IMR-90 (cell line): Measurements from ENCODE around the gene KAT7. TPM values are rescaled to one million over a fixed set of nuclear protein-coding genes. Genes with fewer than 3 reads are reported as not detected.
A peak's percentile ranks its signal among the peaks of the same experiment; 100 is the strongest.

ENCODE experiments used
- ATAC-seq: fragments of 200-7000 bp; cut with Tn5 transposase; 2 replicates; pipeline ENCODE4 v1.9.1; 2020; ENCODE audit warnings: low read depth, mild to moderate bottlenecking, moderate library complexity
- Bru-seq: library from RNA; stranded (reverse); fragments of 400-500 nt; gene quantifications from one replicate; lab custom pipeline; 2021; lab: Mats Ljungman, UMichigan
- BruChase-seq, 2 experiments: library from RNA; stranded (reverse); fragments of 400-500 nt; gene quantifications; one replicate each; lab custom pipeline; 2021; lab: Mats Ljungman, UMichigan
- BruUV-seq: library from RNA; stranded (reverse); fragments of 400-500 nt; replicated peaks from 2 replicates; lab custom pipeline; 2021; lab: Mats Ljungman, UMichigan
- CTCF ChIA-PET: fragments of 300-600 bp; formaldehyde crosslinking; extraction: SDS; loops from one replicate; lab custom pipeline; 2021; ENCODE audit warnings: antibody characterized with exemption; lab: Yijun Ruan, JAX
- POLR2A ChIA-PET: fragments of 300-600 bp; sonication (Branson Sonifier 250); formaldehyde crosslinking; loops from one replicate; lab custom pipeline; 2022; ENCODE audit warnings: antibody characterized with exemption; ENCODE audit not compliant: unreplicated experiment; lab: Charles Lee
- DNase-seq: peaks from one replicate; pipeline ENCODE4 v3.0.0; 2013
- H2AFZ ChIP-seq: replicated peaks from 2 replicates; pipeline ENCODE3; 2013; ENCODE audit warnings: low read length, mild to moderate bottlenecking; ENCODE audit not compliant: poor library complexity
- H2AK5ac ChIP-seq: 2 replicates; pipeline ENCODE4 v1.6.1; 2013; ENCODE audit warnings: low read depth, low read length, inconsistent platforms
- H2AK9ac ChIP-seq: replicated peaks from 2 replicates; pipeline ENCODE3; 2013; ENCODE audit warnings: mild to moderate bottlenecking, low read depth, low read length, moderate library complexity; ENCODE audit not compliant: poor library complexity
- H2BK120ac ChIP-seq: 2 replicates; pipeline ENCODE4 v1.6.1; 2013; ENCODE audit warnings: low read depth, low read length, inconsistent platforms
- H2BK15ac ChIP-seq: 3 replicates; pipeline ENCODE4 v1.6.1; 2013; ENCODE audit warnings: low read depth, low read length, inconsistent platforms
- H2BK20ac ChIP-seq: 2 replicates; pipeline ENCODE4 v1.6.1; 2013; ENCODE audit warnings: low read depth, mild to moderate bottlenecking, inconsistent platforms, low read length, moderate library complexity
- H2BK5ac ChIP-seq: 2 replicates; pipeline ENCODE4 v1.6.1; 2013; ENCODE audit warnings: mild to moderate bottlenecking, low read depth, low read length, inconsistent platforms; ENCODE audit not compliant: poor library complexity, severe bottlenecking
- H3K14ac ChIP-seq: replicated peaks from 2 replicates; pipeline ENCODE4 v1.6.1; 2013; ENCODE audit warnings: low read depth, low read length, inconsistent platforms
- H3K18ac ChIP-seq: 2 replicates; pipeline ENCODE4 v1.6.1; 2013; ENCODE audit warnings: low read depth, low read length, control low read depth
- H3K23ac ChIP-seq: 2 replicates; pipeline ENCODE4 v1.6.1; 2013; ENCODE audit warnings: low read depth, low read length, inconsistent platforms
- H3K27ac ChIP-seq: 2 replicates; pipeline ENCODE4 v1.5.1; 2013; ENCODE audit warnings: mild to moderate bottlenecking, control low read depth, low read length; ENCODE audit not compliant: insufficient read depth
- H3K27me3 ChIP-seq: 2 replicates; pipeline ENCODE4 v1.6.1; 2013; ENCODE audit warnings: low read length; ENCODE audit not compliant: control insufficient read depth, insufficient read depth
- H3K36me3 ChIP-seq: 2 replicates; pipeline ENCODE4 v1.6.1; 2013; ENCODE audit warnings: low read length, mixed read lengths; ENCODE audit not compliant: control insufficient read depth, insufficient read depth
- H3K4ac ChIP-seq: 2 replicates; pipeline ENCODE4 v1.6.1; 2013; ENCODE audit warnings: low read depth, low read length, inconsistent platforms
- H3K4me1 ChIP-seq: 2 replicates; pipeline ENCODE4 v1.6.1; 2013; ENCODE audit warnings: low read length, mixed read lengths; ENCODE audit not compliant: control insufficient read depth, insufficient read depth
- H3K4me2 ChIP-seq: 2 replicates; pipeline ENCODE4 v1.6.1; 2013; ENCODE audit warnings: low read depth, mild to moderate bottlenecking, control low read depth, low read length, moderate library complexity
- H3K4me3 ChIP-seq: 2 replicates; pipeline ENCODE4 v1.5.1; 2013; ENCODE audit warnings: low read depth, mild to moderate bottlenecking, control low read depth, low read length, moderate library complexity; ENCODE audit not compliant: insufficient read depth
- H3K56ac ChIP-seq: 2 replicates; pipeline ENCODE4 v1.6.1; 2013; ENCODE audit warnings: low read length, inconsistent platforms; ENCODE audit not compliant: insufficient read depth; ENCODE audit errors: extremely low read depth
- H3K79me1 ChIP-seq, 2 experiments: 2 replicates each; pipeline ENCODE4 v1.6.1; 2013; ENCODE audit warnings: low read length in 2 of 2, inconsistent platforms in 1 of 2, low read depth in 1 of 2
- H3K9ac ChIP-seq: 2 replicates; pipeline ENCODE4 v1.6.1; 2013; ENCODE audit warnings: low read depth, low read length, control low read depth
- H3K9me1 ChIP-seq: 2 replicates; pipeline ENCODE4 v1.6.1; 2013; ENCODE audit warnings: low read length, inconsistent platforms; ENCODE audit not compliant: insufficient read depth
- H3K9me3 ChIP-seq: 2 replicates; pipeline ENCODE4 v1.6.1; 2013; ENCODE audit warnings: low read length; ENCODE audit not compliant: control insufficient read depth, insufficient read depth
- H4K20me1 ChIP-seq: 2 replicates; pipeline ENCODE4 v1.6.1; 2013; ENCODE audit warnings: low read length, inconsistent platforms; ENCODE audit not compliant: insufficient read depth
- H4K5ac ChIP-seq: 2 replicates; pipeline ENCODE4 v1.6.1; 2013; ENCODE audit warnings: mild to moderate bottlenecking, low read depth, low read length, control low read depth
- H4K8ac ChIP-seq, 2 experiments: 2 replicates each; pipeline ENCODE4 v1.6.1; 2013; ENCODE audit warnings: low read depth in 2 of 2, low read length in 2 of 2, control low read depth in 1 of 2, inconsistent platforms in 1 of 2
- H4K91ac ChIP-seq: 2 replicates; pipeline ENCODE4 v1.6.1; 2013; ENCODE audit warnings: low read depth, low read length, inconsistent platforms; ENCODE audit not compliant: insufficient read depth
- CHD1 ChIP-seq: IDR thresholded peaks from 2 replicates; pipeline ENCODE4 v1.6.1; 2012; ENCODE audit warnings: low read depth, low read length, improper control_type of control experiment
- CTCF ChIP-seq: conservative IDR thresholded peaks from 2 replicates; pipeline ENCODE4 v1.5.1; 2012; ENCODE audit warnings: mild to moderate bottlenecking, low read depth, low read length, improper control_type of control experiment
- ELK1 ChIP-seq: fragments of 150-350 bp; IDR thresholded peaks from 2 replicates; pipeline ENCODE4 v1.6.1; 2016; ENCODE audit warnings: low read depth, mild to moderate bottlenecking, low read length, moderate library complexity, borderline replicate concordance
- FOS ChIP-seq: fragments of 150-350 bp; IDR thresholded peaks from 2 replicates; pipeline ENCODE4 v1.6.1; 2016; ENCODE audit warnings: low read depth, low read length
- MAZ ChIP-seq: IDR thresholded peaks from 2 replicates; pipeline ENCODE4 v1.6.1; 2012; ENCODE audit warnings: low read depth, mild to moderate bottlenecking, low read length, improper control_type of control experiment, moderate library complexity, borderline replicate concordance
- MXI1 ChIP-seq: IDR thresholded peaks from 2 replicates; pipeline ENCODE4 v1.6.1; 2012; ENCODE audit warnings: low read depth, mild to moderate bottlenecking, low read length, moderate library complexity, borderline replicate concordance
- POLR2A ChIP-seq: IDR thresholded peaks from 2 replicates; pipeline ENCODE4 v1.6.1; 2012; ENCODE audit warnings: mild to moderate bottlenecking, low read depth, low read length
- RCOR1 ChIP-seq: IDR thresholded peaks from 2 replicates; pipeline ENCODE4 v1.6.1; 2012; ENCODE audit warnings: mild to moderate bottlenecking, low read length, improper control_type of control experiment; ENCODE audit not compliant: insufficient replicate concordance
- RFX5 ChIP-seq: IDR thresholded peaks from 2 replicates; pipeline ENCODE4 v1.8.0; 2012; ENCODE audit warnings: low read depth, mild to moderate bottlenecking, low read length, moderate library complexity
- WGBS, 2 experiments: methylation state at CpG; one replicate each; pipeline versions ENCODE4 v1.1.5 to v1.1.7; 2013; ENCODE audit warnings: missing lambda C conversion rate in 2 of 2; ENCODE audit not compliant: insufficient read length in 1 of 2; ENCODE audit errors: extremely low coverage in 2 of 2; 5-methylcytosine and 5-hydroxymethylcytosine counted together
- dilution Hi-C: fragments of 300-500 bp; cut with HindIII; formaldehyde crosslinking; loops from one replicate; pipeline ENCODE4 v1.14.3; 2018; ENCODE audit warnings: low sequenced_read_pairs; ENCODE audit not compliant: unreplicated experiment
- in situ Hi-C: fragments of 300-500 bp; cut with MboI; formaldehyde crosslinking; loops from 3 replicates; pipeline ENCODE4 v1.14.3; 2019; ENCODE audit warnings: low sequenced_read_pairs, inconsistent platforms, mixed read lengths
- intact Hi-C: fragments of 100-400 bp; cut with micrococcal nuclease; formaldehyde crosslinking; loops from 2 replicates; pipeline ENCODE4 v1.10.0; 2022
- long read RNA-seq: library from polyadenylated mRNA; unstranded; transcript quantifications from one replicate; pipeline ENCODE4 v2.0.0, GENCODE V29; 2021; ENCODE audit not compliant: unreplicated experiment
- polyA plus RNA-seq, 3 experiments: library from polyadenylated mRNA; depleted of rRNA; stranded (reverse); fragments of >200 nt; gene quantifications; 2 replicates each; pipeline ENCODE4 v1.2.3, GENCODE V29; 2012; ENCODE audit warnings: low replicate concordance in 1 of 3
- total RNA-seq: library from RNA; depleted of rRNA; stranded (reverse); fragments of >200 nt; gene quantifications from 2 replicates; pipeline ENCODE4 v1.2.3, GENCODE V29; 2012; rRNA removed
- TF ChIP-seq, protein P1 (sequence below): fragments of 150-350 bp; IDR thresholded peaks from 2 replicates; pipeline ENCODE4 v1.6.1; 2017; ENCODE audit warnings: mild to moderate bottlenecking, antibody characterized with exemption, low read length, low read depth

KAT7 gene
- total RNA-seq (20.6 and 21.9 TPM in 2 replicates), polyA plus RNA-seq (2012; rRNA removed) (15.6 and 16.9 TPM in 2 replicates), Bru-seq, nascent RNA (percentile 83 among the genes with signal in this experiment), BruChase-seq, experiment 1, labeled RNA remaining after a 6-hour chase (percentile 73 among the genes with signal in this experiment), BruChase-seq, experiment 2, labeled RNA remaining after a 2-hour chase (percentile 82 among the genes with signal in this experiment)
- polyA plus RNA-seq (2012; cell fraction: cytosol; rRNA removed) = 5.6 and 11.1 TPM in 2 replicates
- 6.1 and 21.2 TPM in 2 replicates for polyA plus RNA-seq (2012; cell fraction: nucleus; rRNA removed; ENCODE audit: low replicate concordance)
- long read RNA-seq, full-length matches to known transcripts = 16 of 22 reads
- long read RNA-seq, partial matches to known transcripts = 2 of 22 reads
- long read RNA-seq, other reads (novel, unspliced or antisense) = 4 of 22 reads

- Histone ChIP-seq H3K4me1 (peaks cover 7% of the 10 kb centered on the region), H2BK120ac (peak within 1 kb of the TSS; percentile 72), H2BK15ac (peak within 1 kb of the TSS; percentile 77; the same call in 2 of the 3 replicates), H3K27ac (peak within 1 kb of the TSS; percentile 89), H3K23ac (peak within 1 kb of the TSS; percentile 98), H2BK5ac (peak within 1 kb of the TSS; percentile 93), H3K18ac (peak within 1 kb of the TSS; percentile 65), H4K8ac (peak within 1 kb of the TSS; percentile 94 to 100), H3K9me1 (peaks cover 22% of the 10 kb centered on the region), H3K27me3 (no peaks in the 10 kb centered on the region), H3K4me3 (peak within 1 kb of the TSS; percentile 74), H2AFZ (peak within 1 kb of the TSS; percentile 98), H3K9ac (peak within 1 kb of the TSS; percentile 93), H3K9me3 (no peaks in the 10 kb centered on the region), H3K36me3 (peaks cover 11% of the 10 kb centered on the region), H3K79me1 (peaks cover 23 to 55% of the 10 kb centered on the region in 2 experiments), H2AK5ac (peak within 1 kb of the TSS; percentile 96), H4K5ac (peak within 1 kb of the TSS; percentile 98), H3K14ac (peak within 1 kb of the TSS; percentile 100), H3K4ac (peak within 1 kb of the TSS; percentile 98), H4K20me1 (peaks cover 46% of the 10 kb centered on the region), H4K91ac (peak within 1 kb of the TSS; percentile 88), H3K4me2 (peak within 1 kb of the TSS; percentile 95), H2BK20ac (no peak within 1 kb of the TSS; the same call in 1 of the 2 replicates), H2AK9ac (peak within 1 kb of the TSS; percentile 99), H3K56ac (peak within 1 kb of the TSS; percentile 82)
- intact Hi-C loops = loop anchor here (2.0 kb wide), 2 partner anchors 62 to 80 kb away; no protein-coding TSS in a partner anchor
- ATAC-seq (peak; percentile 91), DNase-seq (peak; percentile 99)
- dilution Hi-C loops = no loop called here
- ChIA-PET POLR2A (interaction anchor here (0.6 to 1.2 kb wide), 2 partner anchors 10 to 11 kb away, joined by 3 to 4 read pairs; no protein-coding TSS in a partner anchor), CTCF (interaction anchor here (0.6 kb wide), 1 partner anchor 81 kb away, joined by 3 read pairs; the partner anchor contains the start of gene SLC35B1)
- in situ Hi-C loops = loop anchor here (10.0 kb wide), 1 partner anchor 224 kb away; no protein-coding TSS in a partner anchor
- BruUV-seq = no TSS peak
- WGBS, 2 experiments = 0% methylated on average over 26 of the region's 59 CpGs; no CpG with 5 or more reads in 1 of the 2 experiments
- no peak for TF ChIP-seq RCOR1
- TF ChIP-seq CHD1 = no peak
- 0 out of 2 replicates have a peak, but pooled peaks have one; percentile 5 for TF ChIP-seq CTCF
- peak; percentile 86 for TF ChIP-seq MAZ
- TF ChIP-seq RFX5 = peak; percentile 54
- TF ChIP-seq MXI1 = peak; percentile 26; the same call in 1 of the 2 replicates
- TF ChIP-seq, protein P1, sequence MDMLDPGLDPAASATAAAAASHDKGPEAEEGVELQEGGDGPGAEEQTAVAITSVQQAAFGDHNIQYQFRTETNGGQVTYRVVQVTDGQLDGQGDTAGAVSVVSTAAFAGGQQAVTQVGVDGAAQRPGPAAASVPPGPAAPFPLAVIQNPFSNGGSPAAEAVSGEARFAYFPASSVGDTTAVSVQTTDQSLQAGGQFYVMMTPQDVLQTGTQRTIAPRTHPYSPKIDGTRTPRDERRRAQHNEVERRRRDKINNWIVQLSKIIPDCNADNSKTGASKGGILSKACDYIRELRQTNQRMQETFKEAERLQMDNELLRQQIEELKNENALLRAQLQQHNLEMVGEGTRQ = peak; percentile 92
- TF ChIP-seq FOS = peak; percentile 92
- TF ChIP-seq POLR2A = peak; percentile 88
- TF ChIP-seq ELK1 = no peak
Observed at GRCh38 chr17:49788478-49789242, at the start of gene KAT7. KAT7 (plus strand) TSS chr17:49788681; CDS start chr17:49788835, 154 bp downstream.
